OCI-LY7 (cell line): ENCODE results near the gene PTPN9.

Source experiments
- CTCF ChIP-seq: fragments of 200-600 bp; sonication (generic); conservative IDR thresholded peaks from 2 replicates; pipeline ENCODE4 v1.5.1; 2014; ENCODE audit warnings: mild to moderate bottlenecking, antibody characterized with exemption, low read length, moderate library complexity, mixed read lengths
- EZH2phosphoT487 ChIP-seq: fragments of 200-600 bp; sonication (generic); IDR thresholded peaks from 2 replicates; pipeline ENCODE4 v1.6.1; 2018; ENCODE audit warnings: low read depth, borderline replicate concordance, mild to moderate bottlenecking, mixed run types, antibody characterized with exemption, low read length, moderate library complexity, mixed read lengths

GRCh38 chr15:75451202-75451673 lies 127.9 kb downstream of the PTPN9 start:
- no peak for TF ChIP-seq CTCF
- TF ChIP-seq EZH2phosphoT487: no peak
